H9 (cell line): ENCODE measurements around the gene DCXR. TPM values are rescaled to one million over a fixed set of nuclear protein-coding genes. Genes with fewer than 3 reads are reported as not detected.

Experiments used
- DNase-seq: peaks from one replicate; pipeline ENCODE4 v3.0.0-alpha.2; 2017
- H2AFZ ChIP-seq: one replicate; pipeline ENCODE4 v1.6.1; 2013; ENCODE audit warnings: mild to moderate bottlenecking, low read length, control low read depth, moderate library complexity
- H2AK5ac ChIP-seq: 2 replicates; pipeline ENCODE4 v1.6.1; 2013; ENCODE audit warnings: low read length, control low read depth, mixed read lengths; ENCODE audit not compliant: insufficient read length
- H2BK120ac ChIP-seq: one replicate; pipeline ENCODE4 v1.6.1; 2013; ENCODE audit warnings: low read depth, mild to moderate bottlenecking, low read length, control low read depth, inconsistent platforms; ENCODE audit not compliant: poor library complexity, severe bottlenecking
- H2BK12ac ChIP-seq: 2 replicates; pipeline ENCODE4 v1.6.1; 2013; ENCODE audit warnings: low read length, control low read depth, mixed read lengths, low read depth; ENCODE audit not compliant: insufficient read length
- H2BK15ac ChIP-seq: 2 replicates; pipeline ENCODE4 v1.6.1; 2013; ENCODE audit warnings: low read depth, low read length, control low read depth
- H2BK20ac ChIP-seq: one replicate; pipeline ENCODE4 v1.6.1; 2013; ENCODE audit warnings: low read depth, mild to moderate bottlenecking, low read length, control low read depth, inconsistent platforms; ENCODE audit not compliant: poor library complexity, severe bottlenecking
- H2BK5ac ChIP-seq: 2 replicates; pipeline ENCODE4 v1.6.1; 2013; ENCODE audit warnings: low read length, control low read depth, mixed read lengths; ENCODE audit not compliant: insufficient read length
- H3K14ac ChIP-seq: 2 replicates; pipeline ENCODE4 v1.6.1; 2013; ENCODE audit warnings: low read length, control low read depth; ENCODE audit not compliant: insufficient read depth
- H3K18ac ChIP-seq: 2 replicates; pipeline ENCODE4 v1.6.1; 2013; ENCODE audit warnings: low read depth, mild to moderate bottlenecking, mixed read lengths, low read length, control low read depth; ENCODE audit not compliant: insufficient read length
- H3K23ac ChIP-seq: 2 replicates; pipeline ENCODE4 v1.6.1; 2013; ENCODE audit warnings: low read length, control low read depth, mixed read lengths, low read depth; ENCODE audit not compliant: insufficient read length
- H3K23me2 ChIP-seq: 2 replicates; pipeline ENCODE4 v1.6.1; 2013; ENCODE audit warnings: low read depth, mild to moderate bottlenecking, mixed read lengths, low read length, control low read depth; ENCODE audit not compliant: insufficient read length, poor library complexity, severe bottlenecking
- H3K27ac ChIP-seq: 2 replicates; pipeline ENCODE4 v1.5.1; 2013; ENCODE audit warnings: low read length, control low read depth, mixed read lengths, low read depth; ENCODE audit not compliant: insufficient read length
- H3K27me3 ChIP-seq: 2 replicates; pipeline ENCODE4 v1.6.1; 2013; ENCODE audit warnings: low read length, control low read depth, inconsistent platforms; ENCODE audit not compliant: insufficient read depth
- H3K4ac ChIP-seq: 2 replicates; pipeline ENCODE4 v1.6.1; 2013; ENCODE audit warnings: low read depth, mild to moderate bottlenecking, control low read depth, inconsistent platforms, low read length, moderate library complexity
- H3K4me1 ChIP-seq: 2 replicates; pipeline ENCODE4 v1.6.1; 2013; ENCODE audit warnings: low read length, control low read depth, inconsistent platforms; ENCODE audit not compliant: insufficient read depth
- H3K4me2 ChIP-seq: 2 replicates; pipeline ENCODE4 v1.6.1; 2013; ENCODE audit warnings: low read length, control low read depth, mixed read lengths; ENCODE audit not compliant: insufficient read length, insufficient read depth
- H3K56ac ChIP-seq: 2 replicates; pipeline ENCODE4 v1.6.1; 2013; ENCODE audit warnings: low read depth, mild to moderate bottlenecking, mixed read lengths, low read length, control low read depth; ENCODE audit not compliant: insufficient read length
- H3K79me1 ChIP-seq: 2 replicates; pipeline ENCODE4 v1.6.1; 2013; ENCODE audit warnings: low read depth, mild to moderate bottlenecking, moderate library complexity, low read length, control low read depth, inconsistent platforms; ENCODE audit not compliant: insufficient read depth, poor library complexity, severe bottlenecking
- H3K79me2 ChIP-seq: 2 replicates; pipeline ENCODE4 v1.6.1; 2013; ENCODE audit warnings: low read length, control low read depth, inconsistent platforms; ENCODE audit not compliant: insufficient read depth
- H3K9ac ChIP-seq: 2 replicates; pipeline ENCODE4 v1.6.1; 2013; ENCODE audit warnings: low read length, control low read depth, mixed read lengths; ENCODE audit not compliant: insufficient read length; ENCODE audit errors: extremely low read depth
- H3K9me3 ChIP-seq: one replicate; pipeline ENCODE4 v1.6.1; 2013; ENCODE audit warnings: low read depth, low read length, inconsistent platforms; ENCODE audit not compliant: control insufficient read depth
- H3T11ph ChIP-seq: one replicate; pipeline ENCODE4 v1.6.1; 2013; ENCODE audit warnings: mild to moderate bottlenecking, low read length, control low read depth, inconsistent platforms
- H4K20me1 ChIP-seq: one replicate; pipeline ENCODE4 v1.6.1; 2013; ENCODE audit not compliant: control insufficient read depth, insufficient read length, insufficient read depth
- H4K5ac ChIP-seq: 2 replicates; pipeline ENCODE4 v1.6.1; 2013; ENCODE audit warnings: low read depth, mild to moderate bottlenecking, mixed read lengths, low read length, control low read depth; ENCODE audit not compliant: insufficient read length
- H4K8ac ChIP-seq: replicated peaks from 2 replicates; pipeline ENCODE4 v1.6.1; 2013; ENCODE audit warnings: low read length, control low read depth, mixed read lengths, low read depth; ENCODE audit not compliant: insufficient read length
- H4K91ac ChIP-seq: 2 replicates; pipeline ENCODE4 v1.6.1; 2013; ENCODE audit warnings: low read depth, mild to moderate bottlenecking, moderate library complexity, mixed read lengths, low read length, control low read depth; ENCODE audit not compliant: insufficient read length
- H3K27ac Mint-ChIP-seq, 3 experiments: 2 replicates in 2 of 3; 3 replicates in 1 of 3; pipeline ENCODE4 v1.8.0; 2020 to 2021; ENCODE audit warnings: mixed read lengths in 3 of 3, mild to moderate bottlenecking in 1 of 3, moderate library complexity in 1 of 3
- H3K27me3 Mint-ChIP-seq: 2 replicates; pipeline ENCODE4 v1.8.0; 2021; ENCODE audit warnings: low read depth, mild to moderate bottlenecking, moderate library complexity, mixed read lengths
- H3K36me3 Mint-ChIP-seq, 3 experiments: 2 replicates in 2 of 3; 3 replicates in 1 of 3; pipeline ENCODE4 v1.8.0; 2020 to 2021; ENCODE audit warnings: low read depth in 3 of 3, mixed read lengths in 3 of 3; ENCODE audit not compliant: insufficient read depth in 1 of 3
- H3K4me1 Mint-ChIP-seq, 2 experiments: 2 replicates each; pipeline ENCODE4 v1.8.0; 2020; ENCODE audit warnings: mixed read lengths in 2 of 2
- H3K4me3 Mint-ChIP-seq, 2 experiments: 2 replicates in 1 of 2; 3 replicates in 1 of 2; pipeline ENCODE4 v1.8.0; 2020 to 2021; ENCODE audit warnings: mild to moderate bottlenecking in 2 of 2, mixed read lengths in 2 of 2, moderate library complexity in 1 of 2
- H3K9me3 Mint-ChIP-seq, 2 experiments: 2 replicates in 1 of 2; 3 replicates in 1 of 2; pipeline ENCODE4 v1.8.0; 2020; ENCODE audit warnings: mild to moderate bottlenecking in 2 of 2, mixed read lengths in 2 of 2, moderate library complexity in 1 of 2
- CTCF ChIP-seq: fragments of 200-600 bp; sonication (generic); conservative IDR thresholded peaks from 3 replicates; pipeline ENCODE4 v1.8.0; 2021; ENCODE audit warnings: antibody characterized with exemption, mild to moderate bottlenecking
- WGBS: extraction: QIAGEN DNeasy Blood & Tissue Kit; methylation state at CpG from one replicate; pipeline ENCODE4 v1.1.7; 2013; ENCODE audit warnings: missing lambda C conversion rate, low lambda C conversion rate, mixed read lengths; ENCODE audit not compliant: insufficient read length; ENCODE audit errors: extremely low coverage; 5-methylcytosine and 5-hydroxymethylcytosine counted together
- total RNA-seq: library from RNA; stranded (reverse); gene quantifications from 2 replicates; pipeline ENCODE4 v1.2.1, GENCODE V29; 2021

DCXR gene
- total RNA-seq, 1 experiment from 2014 or later = 93.6 TPM

GRCh38 chr17:82007228-82007494 lies 30.3 kb downstream of the DCXR start:
- H2BK15ac ChIP-seq = no peak overlapping the region
- H3K79me2 ChIP-seq = no peaks in the 10 kb centered on the region
- no peak overlapping the region for H3K14ac ChIP-seq
- H3K79me1 ChIP-seq = no peaks in the 10 kb centered on the region
- no peak overlapping the region for H2BK5ac ChIP-seq
- H3K23me2 ChIP-seq = no peaks in the 10 kb centered on the region
- no peak overlapping the region for H3K56ac ChIP-seq
- no peak overlapping the region for H3K27ac Mint-ChIP-seq
- H3K27me3 ChIP-seq = no peaks in the 10 kb centered on the region
- no peak overlapping the region for H3T11ph ChIP-seq
- no peak for DNase-seq
- H4K8ac ChIP-seq = no peak overlapping the region
- no peaks in the 10 kb centered on the region for H3K9me3 ChIP-seq
- H2AFZ ChIP-seq = no peak overlapping the region
- TF ChIP-seq CTCF = no peak
- no peaks in the 10 kb centered on the region for H4K20me1 ChIP-seq
- H3K18ac ChIP-seq = no peak overlapping the region
- H4K91ac ChIP-seq = no peak overlapping the region
- no peak overlapping the region for H2BK120ac ChIP-seq
- H2BK20ac ChIP-seq = no peak overlapping the region
- no peaks in the 10 kb centered on the region for H3K4me1 ChIP-seq
- no peak overlapping the region for H2BK12ac ChIP-seq
- no peaks in the 10 kb centered on the region for H3K9me3 Mint-ChIP-seq
- H3K4me2 ChIP-seq = no peak overlapping the region
- no peaks in the 10 kb centered on the region; the same call in 1 of the 2 replicates for H3K27me3 Mint-ChIP-seq
- no peak overlapping the region for H4K5ac ChIP-seq
- no peaks in the 10 kb centered on the region for H3K4me1 Mint-ChIP-seq
- H3K23ac ChIP-seq = no peak overlapping the region
- no peak overlapping the region for H3K27ac ChIP-seq
- WGBS = no CpG with 5 or more reads among the region's 6 CpGs
- no peaks in the 10 kb centered on the region for H3K36me3 Mint-ChIP-seq
- no peak overlapping the region for H3K9ac ChIP-seq
- no peak overlapping the region for H3K4me3 Mint-ChIP-seq
- H2AK5ac ChIP-seq = no peak overlapping the region
- H3K4ac ChIP-seq = no peak overlapping the region
